HEK293 (cell line): Measurements from ENCODE around the gene BCS1L.

Experiments used
- TF ChIP-seq, protein P1 (sequence below): fragments of 450-650 bp; formaldehyde crosslinking; IDR thresholded peaks from 2 replicates; pipeline ENCODE4 v1.5.1; 2016; ENCODE audit warnings: missing biosample characterization, missing genetic modification characterization
- TF ChIP-seq, protein P2 (sequence below): fragments of 450-650 bp; formaldehyde crosslinking; IDR thresholded peaks from 2 replicates; pipeline ENCODE4 v1.5.1; 2016; ENCODE audit warnings: missing biosample characterization, missing genetic modification characterization
- TF ChIP-seq, protein P3 (sequence below): fragments of 450-650 bp; formaldehyde crosslinking; IDR thresholded peaks from 2 replicates; pipeline ENCODE4 v1.5.1; 2016; ENCODE audit warnings: missing biosample characterization, missing genetic modification characterization, low read depth
- TF ChIP-seq, protein P4 (sequence below): fragments of 450-650 bp; formaldehyde crosslinking; conservative IDR thresholded peaks from 2 replicates; pipeline ENCODE4 v1.5.1; 2016; ENCODE audit warnings: low read depth, missing biosample characterization, missing genetic modification characterization

DNA sequence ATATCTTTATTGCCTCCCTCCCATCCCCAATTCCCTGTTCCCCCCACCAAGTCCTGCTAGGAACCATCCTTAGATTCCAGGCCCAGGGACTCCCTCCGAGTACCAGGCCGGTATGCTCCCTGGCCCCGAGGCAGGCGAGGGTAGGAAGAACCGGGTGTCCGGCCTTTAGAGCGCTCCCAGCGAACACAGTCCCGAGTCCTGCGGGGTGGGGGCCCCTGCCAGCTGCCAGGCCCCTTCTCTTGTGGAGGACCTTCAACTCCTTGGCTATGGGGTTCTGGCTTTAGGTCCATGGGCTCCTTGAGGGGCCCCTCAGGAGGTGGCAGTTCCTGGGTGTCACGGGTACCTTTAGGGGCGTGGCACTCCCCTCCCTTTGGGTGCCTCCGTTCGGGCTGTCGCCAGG lies 4.4 kb downstream of the BCS1L start:
- TF ChIP-seq, protein P1, sequence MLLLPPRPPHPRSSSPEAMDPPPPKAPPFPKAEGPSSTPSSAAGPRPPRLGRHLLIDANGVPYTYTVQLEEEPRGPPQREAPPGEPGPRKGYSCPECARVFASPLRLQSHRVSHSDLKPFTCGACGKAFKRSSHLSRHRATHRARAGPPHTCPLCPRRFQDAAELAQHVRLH (tag by site-specific recombination), result no peak
- TF ChIP-seq, protein P2, sequence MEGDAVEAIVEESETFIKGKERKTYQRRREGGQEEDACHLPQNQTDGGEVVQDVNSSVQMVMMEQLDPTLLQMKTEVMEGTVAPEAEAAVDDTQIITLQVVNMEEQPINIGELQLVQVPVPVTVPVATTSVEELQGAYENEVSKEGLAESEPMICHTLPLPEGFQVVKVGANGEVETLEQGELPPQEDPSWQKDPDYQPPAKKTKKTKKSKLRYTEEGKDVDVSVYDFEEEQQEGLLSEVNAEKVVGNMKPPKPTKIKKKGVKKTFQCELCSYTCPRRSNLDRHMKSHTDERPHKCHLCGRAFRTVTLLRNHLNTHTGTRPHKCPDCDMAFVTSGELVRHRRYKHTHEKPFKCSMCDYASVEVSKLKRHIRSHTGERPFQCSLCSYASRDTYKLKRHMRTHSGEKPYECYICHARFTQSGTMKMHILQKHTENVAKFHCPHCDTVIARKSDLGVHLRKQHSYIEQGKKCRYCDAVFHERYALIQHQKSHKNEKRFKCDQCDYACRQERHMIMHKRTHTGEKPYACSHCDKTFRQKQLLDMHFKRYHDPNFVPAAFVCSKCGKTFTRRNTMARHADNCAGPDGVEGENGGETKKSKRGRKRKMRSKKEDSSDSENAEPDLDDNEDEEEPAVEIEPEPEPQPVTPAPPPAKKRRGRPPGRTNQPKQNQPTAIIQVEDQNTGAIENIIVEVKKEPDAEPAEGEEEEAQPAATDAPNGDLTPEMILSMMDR (tag by site-specific recombination), result no peak
- TF ChIP-seq, protein P3, sequence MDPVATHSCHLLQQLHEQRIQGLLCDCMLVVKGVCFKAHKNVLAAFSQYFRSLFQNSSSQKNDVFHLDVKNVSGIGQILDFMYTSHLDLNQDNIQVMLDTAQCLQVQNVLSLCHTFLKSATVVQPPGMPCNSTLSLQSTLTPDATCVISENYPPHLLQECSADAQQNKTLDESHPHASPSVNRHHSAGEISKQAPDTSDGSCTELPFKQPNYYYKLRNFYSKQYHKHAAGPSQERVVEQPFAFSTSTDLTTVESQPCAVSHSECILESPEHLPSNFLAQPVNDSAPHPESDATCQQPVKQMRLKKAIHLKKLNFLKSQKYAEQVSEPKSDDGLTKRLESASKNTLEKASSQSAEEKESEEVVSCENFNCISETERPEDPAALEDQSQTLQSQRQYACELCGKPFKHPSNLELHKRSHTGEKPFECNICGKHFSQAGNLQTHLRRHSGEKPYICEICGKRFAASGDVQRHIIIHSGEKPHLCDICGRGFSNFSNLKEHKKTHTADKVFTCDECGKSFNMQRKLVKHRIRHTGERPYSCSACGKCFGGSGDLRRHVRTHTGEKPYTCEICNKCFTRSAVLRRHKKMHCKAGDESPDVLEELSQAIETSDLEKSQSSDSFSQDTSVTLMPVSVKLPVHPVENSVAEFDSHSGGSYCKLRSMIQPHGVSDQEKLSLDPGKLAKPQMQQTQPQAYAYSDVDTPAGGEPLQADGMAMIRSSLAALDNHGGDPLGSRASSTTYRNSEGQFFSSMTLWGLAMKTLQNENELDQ (tag by site-specific recombination), result no peak
- TF ChIP-seq, protein P4, sequence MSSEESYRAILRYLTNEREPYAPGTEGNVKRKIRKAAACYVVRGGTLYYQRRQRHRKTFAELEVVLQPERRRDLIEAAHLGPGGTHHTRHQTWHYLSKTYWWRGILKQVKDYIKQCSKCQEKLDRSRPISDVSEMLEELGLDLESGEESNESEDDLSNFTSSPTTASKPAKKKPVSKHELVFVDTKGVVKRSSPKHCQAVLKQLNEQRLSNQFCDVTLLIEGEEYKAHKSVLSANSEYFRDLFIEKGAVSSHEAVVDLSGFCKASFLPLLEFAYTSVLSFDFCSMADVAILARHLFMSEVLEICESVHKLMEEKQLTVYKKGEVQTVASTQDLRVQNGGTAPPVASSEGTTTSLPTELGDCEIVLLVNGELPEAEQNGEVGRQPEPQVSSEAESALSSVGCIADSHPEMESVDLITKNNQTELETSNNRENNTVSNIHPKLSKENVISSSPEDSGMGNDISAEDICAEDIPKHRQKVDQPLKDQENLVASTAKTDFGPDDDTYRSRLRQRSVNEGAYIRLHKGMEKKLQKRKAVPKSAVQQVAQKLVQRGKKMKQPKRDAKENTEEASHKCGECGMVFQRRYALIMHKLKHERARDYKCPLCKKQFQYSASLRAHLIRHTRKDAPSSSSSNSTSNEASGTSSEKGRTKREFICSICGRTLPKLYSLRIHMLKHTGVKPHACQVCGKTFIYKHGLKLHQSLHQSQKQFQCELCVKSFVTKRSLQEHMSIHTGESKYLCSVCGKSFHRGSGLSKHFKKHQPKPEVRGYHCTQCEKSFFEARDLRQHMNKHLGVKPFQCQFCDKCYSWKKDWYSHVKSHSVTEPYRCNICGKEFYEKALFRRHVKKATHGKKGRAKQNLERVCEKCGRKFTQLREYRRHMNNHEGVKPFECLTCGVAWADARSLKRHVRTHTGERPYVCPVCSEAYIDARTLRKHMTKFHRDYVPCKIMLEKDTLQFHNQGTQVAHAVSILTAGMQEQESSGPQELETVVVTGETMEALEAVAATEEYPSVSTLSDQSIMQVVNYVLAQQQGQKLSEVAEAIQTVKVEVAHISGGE (tag by site-specific recombination), result no peak
